Endothelial cell (in vitro differentiated cells): ENCODE data around the gene RNF25. TPM values are rescaled to one million over a fixed set of nuclear protein-coding genes. Genes with fewer than 3 reads are reported as not detected.

ENCODE experiments used
- DNase-seq: peaks from one replicate; pipeline ENCODE4 v3.0.0; 2021; ENCODE audit warnings: low spot score
- H3K27ac Mint-ChIP-seq: one replicate; pipeline ENCODE4 v1.8.0; 2021; ENCODE audit warnings: mixed read lengths, inconsistent platforms; ENCODE audit not compliant: unreplicated experiment
- H3K27me3 Mint-ChIP-seq: one replicate; pipeline ENCODE4 v1.8.0; 2021; ENCODE audit warnings: mild to moderate bottlenecking, moderate library complexity, mixed read lengths, inconsistent platforms; ENCODE audit not compliant: unreplicated experiment
- H3K36me3 Mint-ChIP-seq: one replicate; pipeline ENCODE4 v1.8.0; 2021; ENCODE audit warnings: mild to moderate bottlenecking, low read depth, mixed read lengths, inconsistent platforms; ENCODE audit not compliant: unreplicated experiment
- H3K4me1 Mint-ChIP-seq: one replicate; pipeline ENCODE4 v1.8.0; 2021; ENCODE audit warnings: mild to moderate bottlenecking, mixed read lengths, inconsistent platforms; ENCODE audit not compliant: unreplicated experiment
- H3K4me3 Mint-ChIP-seq: one replicate; pipeline ENCODE4 v1.8.0; 2021; ENCODE audit warnings: mild to moderate bottlenecking, mixed read lengths, inconsistent platforms; ENCODE audit not compliant: unreplicated experiment
- H3K9me3 Mint-ChIP-seq: one replicate; pipeline ENCODE4 v1.8.0; 2021; ENCODE audit warnings: mixed read lengths, inconsistent platforms; ENCODE audit not compliant: unreplicated experiment
- CTCF ChIP-seq: fragments of 200-600 bp; sonication (generic); IDR thresholded peaks from one replicate; pipeline ENCODE4 v1.5.0; 2021; ENCODE audit warnings: antibody characterized with exemption; ENCODE audit not compliant: unreplicated experiment
- total RNA-seq: library from RNA; stranded (reverse); fragmentation: NEBNext Ultra II Directional; extraction: Animal tissue kit (Norgen Biotek cat#: 25700); gene quantifications from one replicate; pipeline ENCODE4 v1.2.1, GENCODE V29; 2021; ENCODE audit not compliant: unreplicated experiment

RNF25 gene
- total RNA-seq, 1 donor from 2014 or later = 41.7 TPM

GRCh38 chr2:218718058-218718457 is 46.3 kb upstream of the RNF25 start:
- Mint-ChIP-seq H3K27ac (peak overlapping the region; percentile 49), H3K9me3 (no peaks in the 10 kb centered on the region), H3K36me3 (peaks cover 11% of the 10 kb centered on the region), H3K4me1 (peaks cover 17% of the 10 kb centered on the region), H3K27me3 (peaks cover 3% of the 10 kb centered on the region), H3K4me3 (no peak overlapping the region)
- no peak for DNase-seq
- TF ChIP-seq CTCF = no peak

GRCh38 chr2:218717262-218717661 is 45.5 kb upstream of the RNF25 start:
- Mint-ChIP-seq H3K4me3 (no peak overlapping the region), H3K4me1 (peaks cover 9% of the 10 kb centered on the region), H3K36me3 (peaks cover 11% of the 10 kb centered on the region), H3K9me3 (no peaks in the 10 kb centered on the region), H3K27ac (peak overlapping the region; percentile 49), H3K27me3 (peaks cover under 1% of the 10 kb centered on the region)
- no peak for TF ChIP-seq CTCF
- DNase-seq = no peak

GRCh38 chr2:218716070-218716469 is 44.3 kb upstream of the RNF25 start:
- TF ChIP-seq CTCF = no peak
- Mint-ChIP-seq H3K36me3 (peaks cover 15% of the 10 kb centered on the region), H3K27me3 (peaks cover 4% of the 10 kb centered on the region), H3K27ac (no peak overlapping the region), H3K9me3 (no peaks in the 10 kb centered on the region), H3K4me3 (no peak overlapping the region), H3K4me1 (peaks cover 14% of the 10 kb centered on the region)
- DNase-seq = no peak

GRCh38 chr2:218713922-218714321 is 42.1 kb upstream of the RNF25 start:
- H3K36me3 Mint-ChIP-seq = peaks cover 4% of the 10 kb centered on the region
- H3K4me1 Mint-ChIP-seq = peaks cover 14% of the 10 kb centered on the region
- DNase-seq = no peak
- no peak overlapping the region for H3K4me3 Mint-ChIP-seq
- H3K27me3 Mint-ChIP-seq = peaks cover 7% of the 10 kb centered on the region
- no peak for TF ChIP-seq CTCF
- H3K27ac Mint-ChIP-seq = no peak overlapping the region
- no peaks in the 10 kb centered on the region for H3K9me3 Mint-ChIP-seq

- Mint-ChIP-seq H3K4me1 (peaks cover 14% of the 10 kb centered on the region), H3K36me3 (peaks cover 4% of the 10 kb centered on the region), H3K27ac (peak overlapping the region; percentile 96), H3K4me3 (peak overlapping the region; percentile 97), H3K27me3 (peaks cover 7% of the 10 kb centered on the region), H3K9me3 (no peaks in the 10 kb centered on the region)
- no peak for DNase-seq
- no peak for TF ChIP-seq CTCF
These were observed 39.7 kb upstream of the RNF25 start for GRCh38 chr2:218711550-218711929.
